Tibial nerve (tissue), 4 donors: ENCODE results near the gene CFAP53.

Experiments used
- CTCF ChIP-seq, 5 experiments: fragments of 200-600 bp in 3 of 5; fragments of 450-650 bp in 2 of 5; sonication (generic) in 3 of 5; IDR thresholded peaks; one replicate each; pipeline ENCODE4 v1.5.1; 2016 to 2019; ENCODE audit warnings: antibody characterized with exemption in 5 of 5, mild to moderate bottlenecking in 3 of 5, moderate library complexity in 2 of 5
- EP300 ChIP-seq, 2 donors: sonication (generic); formaldehyde crosslinking; IDR thresholded peaks; one replicate each; pipeline ENCODE4 v1.6.1; 2017; ENCODE audit warnings: antibody characterized with exemption in 2 of 2, mild to moderate bottlenecking in 1 of 2
- POLR2A ChIP-seq, 2 donors: fragments of 450-650 bp; IDR thresholded peaks; one replicate each; pipeline ENCODE4 v1.6.1; 2017; ENCODE audit warnings: antibody characterized with exemption in 2 of 2, mild to moderate bottlenecking in 2 of 2, moderate library complexity in 2 of 2

GRCh38 chr18:50250935-50251334 lies 15.4 kb downstream of the CFAP53 start:
- TF ChIP-seq CTCF (IDR thresholded peaks at IDR 0.05) (no peak), POLR2A (IDR thresholded peaks at IDR 0.05) (no peak), EP300 (IDR thresholded peaks at IDR 0.05) (no peak)
